Mesendoderm (in vitro differentiated cells): ENCODE measurements around the gene CAMK2N1.

Experiments
- DNase-seq: peaks from one replicate; pipeline ENCODE4 v3.0.0; 2013
- H2AK5ac ChIP-seq: 2 replicates; pipeline ENCODE4 v1.6.1; 2013; ENCODE audit warnings: low read length, inconsistent platforms
- H2BK120ac ChIP-seq: 2 replicates; pipeline ENCODE4 v1.6.1; 2013; ENCODE audit warnings: low read depth, mild to moderate bottlenecking, low read length, moderate library complexity, mixed read lengths
- H2BK15ac ChIP-seq: replicated peaks from 2 replicates; pipeline ENCODE4 v1.6.1; 2013; ENCODE audit warnings: low read depth, mild to moderate bottlenecking, moderate library complexity
- H2BK5ac ChIP-seq: 2 replicates; pipeline ENCODE4 v1.6.1; 2013; ENCODE audit warnings: low read length, inconsistent platforms
- H3K18ac ChIP-seq: 2 replicates; pipeline ENCODE4 v1.6.1; 2013; ENCODE audit warnings: mild to moderate bottlenecking, low read length, mixed read lengths
- H3K23ac ChIP-seq: one replicate; pipeline ENCODE4 v1.6.1; 2013; ENCODE audit warnings: low read length
- H3K27ac ChIP-seq: 2 replicates; pipeline ENCODE4 v1.5.1; 2013; ENCODE audit warnings: low read depth, mild to moderate bottlenecking, inconsistent platforms, low read length, moderate library complexity
- H3K27me3 ChIP-seq: 2 replicates; pipeline ENCODE4 v1.6.1; 2013; ENCODE audit warnings: low read length, control low read depth, mild to moderate bottlenecking, inconsistent platforms; ENCODE audit not compliant: insufficient read depth, poor library complexity
- H3K36me3 ChIP-seq: 2 replicates; pipeline ENCODE4 v1.6.1; 2013; ENCODE audit warnings: low read length, inconsistent platforms; ENCODE audit not compliant: control insufficient read depth, insufficient read depth
- H3K4ac ChIP-seq: one replicate; pipeline ENCODE4 v1.6.1; 2013; ENCODE audit warnings: low read depth, mild to moderate bottlenecking, low read length, moderate library complexity
- H3K4me1 ChIP-seq: 2 replicates; pipeline ENCODE4 v1.6.1; 2013; ENCODE audit warnings: low read depth, low read length, inconsistent platforms; ENCODE audit not compliant: control insufficient read depth
- H3K4me2 ChIP-seq: 2 replicates; pipeline ENCODE4 v1.6.1; 2013; ENCODE audit warnings: low read length
- H3K4me3 ChIP-seq: 2 replicates; pipeline ENCODE4 v1.5.1; 2013; ENCODE audit warnings: mild to moderate bottlenecking, low read length
- H3K56ac ChIP-seq: one replicate; pipeline ENCODE4 v1.6.1; 2013; ENCODE audit warnings: low read length
- H3K79me1 ChIP-seq: 2 replicates; pipeline ENCODE4 v1.6.1; 2013; ENCODE audit warnings: low read length, inconsistent platforms
- H3K79me2 ChIP-seq: 2 replicates; pipeline ENCODE4 v1.6.1; 2013; ENCODE audit warnings: mild to moderate bottlenecking, low read length; ENCODE audit not compliant: control insufficient read depth, insufficient read depth
- H3K9ac ChIP-seq: 2 replicates; pipeline ENCODE4 v1.6.1; 2013; ENCODE audit warnings: low read length, inconsistent platforms
- H4K5ac ChIP-seq: one replicate; pipeline ENCODE4 v1.6.1; 2013; ENCODE audit warnings: low read length
- H4K8ac ChIP-seq: one replicate; pipeline ENCODE4 v1.6.1; 2013; ENCODE audit warnings: low read depth, mild to moderate bottlenecking, control low read depth, low read length, moderate library complexity
- WGBS: extraction: QIAGEN DNeasy Blood & Tissue Kit; methylation state at CpG from one replicate; pipeline ENCODE4 v1.1.7; 2013; ENCODE audit warnings: low lambda C conversion rate, missing lambda C conversion rate; ENCODE audit not compliant: insufficient coverage; ENCODE audit errors: extremely low coverage; 5-methylcytosine and 5-hydroxymethylcytosine counted together

Gene CAMK2N1

DNA sequence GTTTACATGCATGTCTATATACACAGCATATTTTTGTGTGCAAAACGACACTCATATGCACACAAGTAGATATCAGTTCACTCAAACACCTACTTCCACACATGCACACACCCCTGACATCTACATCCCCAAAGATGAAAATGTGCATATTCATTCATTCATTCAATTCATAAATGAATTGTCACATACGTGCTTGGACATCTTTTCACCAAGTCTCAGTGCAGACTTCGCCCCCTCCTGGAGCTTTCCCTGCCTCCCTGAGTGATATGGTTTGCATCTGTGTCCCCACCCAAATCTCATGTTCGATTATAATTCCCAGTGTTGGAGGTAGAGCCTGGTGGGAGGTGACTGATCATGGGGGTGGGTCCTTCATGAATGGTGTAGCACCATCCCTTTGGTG lies 53.1 kb downstream of the CAMK2N1 start:
- H2BK15ac ChIP-seq: no peak overlapping the region
- H3K4me3 ChIP-seq: no peak overlapping the region
- H3K23ac ChIP-seq: no peak overlapping the region
- peaks cover 2% of the 10 kb centered on the region for H3K4me1 ChIP-seq
- WGBS: no CpG with 5 or more reads among the region's 4 CpGs
- H2BK5ac ChIP-seq: no peak overlapping the region
- H3K18ac ChIP-seq: no peak overlapping the region
- H3K27me3 ChIP-seq: no peaks in the 10 kb centered on the region
- no peaks in the 10 kb centered on the region for H3K36me3 ChIP-seq
- no peaks in the 10 kb centered on the region for H3K79me2 ChIP-seq
- H4K8ac ChIP-seq: no peak overlapping the region
- no peaks in the 10 kb centered on the region for H3K79me1 ChIP-seq
- H2BK120ac ChIP-seq: no peak overlapping the region
- no peak for DNase-seq
- H3K4me2 ChIP-seq: no peak overlapping the region
- no peak overlapping the region for H3K56ac ChIP-seq
- no peak overlapping the region for H4K5ac ChIP-seq
- H3K9ac ChIP-seq: no peak overlapping the region
- no peak overlapping the region for H2AK5ac ChIP-seq
- H3K4ac ChIP-seq: no peak overlapping the region
- H3K27ac ChIP-seq: no peak overlapping the region
